DND-41 (cell line): Measurements from ENCODE around the gene CDHR1.

ENCODE experiments used
- ATAC-seq: fragments of 200-7000 bp; cut with Tn5 transposase; 3 replicates; pipeline ENCODE4 v1.9.1; 2021; ENCODE audit warnings: low read depth; ENCODE audit not compliant: insufficient read depth
- DNase-seq: peaks from one replicate; pipeline ENCODE4 v3.0.0-alpha.2; 2020
- H2AFZ ChIP-seq: 2 replicates; pipeline ENCODE4 v1.6.0; 2012; ENCODE audit warnings: low read depth, low read length
- H3K27ac ChIP-seq: 2 replicates; pipeline ENCODE4 v1.5.1; 2012; ENCODE audit warnings: low read length, inconsistent platforms
- H3K27me3 ChIP-seq: fragments of 200-600 bp; sonication (generic); 2 replicates; pipeline ENCODE4 v1.6.0; 2012; ENCODE audit warnings: low read length, mild to moderate bottlenecking, inconsistent platforms; ENCODE audit not compliant: insufficient read depth, poor library complexity
- H3K36me3 ChIP-seq: 2 replicates; pipeline ENCODE4 v1.5.1; 2012; ENCODE audit warnings: low read length, inconsistent platforms; ENCODE audit not compliant: insufficient read depth
- H3K4me1 ChIP-seq: 2 replicates; pipeline ENCODE4 v1.5.1; 2012; ENCODE audit warnings: mild to moderate bottlenecking, low read length; ENCODE audit not compliant: insufficient read depth
- H3K4me2 ChIP-seq: 2 replicates; pipeline ENCODE4 v1.6.0; 2012; ENCODE audit warnings: mild to moderate bottlenecking, moderate library complexity, low read length, inconsistent platforms; ENCODE audit not compliant: insufficient read depth
- H3K4me3 ChIP-seq, 2 experiments: fragments of 200-600 bp in 1 of 2; shearing (Covaris generic) in 1 of 2; 2 replicates each; pipeline ENCODE4 v1.5.1; 2012 to 2016; ENCODE audit warnings: inconsistent platforms in 2 of 2, low read length in 2 of 2, mild to moderate bottlenecking in 2 of 2, low read depth in 1 of 2, moderate library complexity in 1 of 2
- H3K79me2 ChIP-seq: 2 replicates; pipeline ENCODE4 v1.6.0; 2012; ENCODE audit warnings: low read length, inconsistent platforms; ENCODE audit not compliant: insufficient read depth
- H3K9ac ChIP-seq: 2 replicates; pipeline ENCODE4 v1.6.0; 2012; ENCODE audit warnings: low read depth, mild to moderate bottlenecking, inconsistent platforms, low read length, moderate library complexity
- H3K9me3 ChIP-seq: 2 replicates; pipeline ENCODE4 v1.5.1; 2012; ENCODE audit warnings: low read length, moderate library complexity, mild to moderate bottlenecking, inconsistent platforms; ENCODE audit not compliant: insufficient read depth, severe bottlenecking
- H4K20me1 ChIP-seq: 2 replicates; pipeline ENCODE4 v1.6.0; 2012; ENCODE audit warnings: low read length; ENCODE audit not compliant: insufficient read depth
- EZH2 ChIP-seq: IDR thresholded peaks from 3 replicates; pipeline ENCODE4 v1.6.1; 2012; ENCODE audit warnings: borderline replicate concordance, low read depth, mild to moderate bottlenecking, moderate library complexity, low read length, inconsistent platforms; ENCODE audit not compliant: severe bottlenecking
- TF ChIP-seq, protein P1 (sequence below): IDR thresholded peaks from 2 replicates; pipeline ENCODE4 v1.5.1; 2012; ENCODE audit warnings: borderline replicate concordance, low read length, moderate library complexity, mild to moderate bottlenecking; ENCODE audit not compliant: poor library complexity, severe bottlenecking; ENCODE audit errors: extremely low read depth

The CDHR1 gene

DNA sequence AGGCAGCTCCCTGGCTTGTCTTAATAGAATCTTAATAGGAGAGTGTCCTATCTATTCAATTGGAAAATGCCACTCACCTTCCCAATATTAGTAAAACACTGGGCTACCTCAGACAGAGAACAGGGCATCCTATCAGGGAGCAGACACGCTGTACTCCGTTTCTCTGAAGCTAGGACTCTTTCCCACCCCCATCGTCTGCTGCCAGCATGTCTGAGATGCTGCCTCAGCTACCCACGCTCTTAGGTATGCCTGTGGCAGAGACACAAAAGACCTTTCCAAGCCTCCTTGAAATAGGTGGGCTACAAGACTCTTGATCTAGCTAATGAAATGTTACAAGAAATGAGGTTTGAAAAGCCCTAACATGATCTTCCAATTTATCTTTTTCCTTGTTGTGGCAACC lies 33.5 kb downstream of the CDHR1 start:
- Histone ChIP-seq H3K4me3 (no peak overlapping the region), H3K4me2 (no peak overlapping the region), H3K27ac (no peak overlapping the region), H3K4me1 (no peaks in the 10 kb centered on the region), H3K9me3 (no peaks in the 10 kb centered on the region), H3K79me2 (no peaks in the 10 kb centered on the region), H3K36me3 (no peaks in the 10 kb centered on the region), H3K27me3 (no peaks in the 10 kb centered on the region), H3K9ac (no peak overlapping the region), H2AFZ (no peak overlapping the region), H4K20me1 (no peaks in the 10 kb centered on the region)
- ATAC-seq (no peak), DNase-seq (no peak)
- TF ChIP-seq, protein P1, sequence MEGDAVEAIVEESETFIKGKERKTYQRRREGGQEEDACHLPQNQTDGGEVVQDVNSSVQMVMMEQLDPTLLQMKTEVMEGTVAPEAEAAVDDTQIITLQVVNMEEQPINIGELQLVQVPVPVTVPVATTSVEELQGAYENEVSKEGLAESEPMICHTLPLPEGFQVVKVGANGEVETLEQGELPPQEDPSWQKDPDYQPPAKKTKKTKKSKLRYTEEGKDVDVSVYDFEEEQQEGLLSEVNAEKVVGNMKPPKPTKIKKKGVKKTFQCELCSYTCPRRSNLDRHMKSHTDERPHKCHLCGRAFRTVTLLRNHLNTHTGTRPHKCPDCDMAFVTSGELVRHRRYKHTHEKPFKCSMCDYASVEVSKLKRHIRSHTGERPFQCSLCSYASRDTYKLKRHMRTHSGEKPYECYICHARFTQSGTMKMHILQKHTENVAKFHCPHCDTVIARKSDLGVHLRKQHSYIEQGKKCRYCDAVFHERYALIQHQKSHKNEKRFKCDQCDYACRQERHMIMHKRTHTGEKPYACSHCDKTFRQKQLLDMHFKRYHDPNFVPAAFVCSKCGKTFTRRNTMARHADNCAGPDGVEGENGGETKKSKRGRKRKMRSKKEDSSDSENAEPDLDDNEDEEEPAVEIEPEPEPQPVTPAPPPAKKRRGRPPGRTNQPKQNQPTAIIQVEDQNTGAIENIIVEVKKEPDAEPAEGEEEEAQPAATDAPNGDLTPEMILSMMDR, result no peak
- TF ChIP-seq EZH2, result no peak

DNA sequence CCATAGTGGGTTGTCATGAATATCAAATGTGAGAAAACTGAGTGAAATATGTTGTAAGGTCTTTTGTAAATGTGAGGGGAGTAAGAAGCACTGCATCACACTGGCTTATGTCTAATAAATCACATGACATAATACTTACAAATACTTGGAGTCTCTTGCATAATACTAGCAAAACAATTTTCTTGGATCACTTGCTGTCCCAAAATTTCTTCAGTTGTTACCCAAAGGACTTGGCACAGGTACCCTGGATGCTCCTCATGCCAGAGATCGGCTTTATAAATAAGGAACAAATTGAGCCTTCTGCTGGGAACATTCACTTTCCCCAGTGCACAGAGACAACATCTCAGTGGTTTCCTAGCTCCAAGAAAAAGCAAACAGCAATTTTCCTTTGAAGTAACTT lies 36.0 kb downstream of the CDHR1 start:
- no peaks in the 10 kb centered on the region for H3K4me1 ChIP-seq
- no peaks in the 10 kb centered on the region for H3K27me3 ChIP-seq
- no peak overlapping the region for H2AFZ ChIP-seq
- no peak overlapping the region for H3K4me3 ChIP-seq
- TF ChIP-seq EZH2, result no peak
- TF ChIP-seq, protein P1, result no peak
- H3K79me2 ChIP-seq, result no peaks in the 10 kb centered on the region
- H3K36me3 ChIP-seq, result no peaks in the 10 kb centered on the region
- no peak overlapping the region for H3K9ac ChIP-seq
- no peaks in the 10 kb centered on the region for H3K9me3 ChIP-seq
- DNase-seq (no peak), ATAC-seq (no peak)
- no peaks in the 10 kb centered on the region for H4K20me1 ChIP-seq
- no peak overlapping the region for H3K27ac ChIP-seq
- no peak overlapping the region for H3K4me2 ChIP-seq

DNA sequence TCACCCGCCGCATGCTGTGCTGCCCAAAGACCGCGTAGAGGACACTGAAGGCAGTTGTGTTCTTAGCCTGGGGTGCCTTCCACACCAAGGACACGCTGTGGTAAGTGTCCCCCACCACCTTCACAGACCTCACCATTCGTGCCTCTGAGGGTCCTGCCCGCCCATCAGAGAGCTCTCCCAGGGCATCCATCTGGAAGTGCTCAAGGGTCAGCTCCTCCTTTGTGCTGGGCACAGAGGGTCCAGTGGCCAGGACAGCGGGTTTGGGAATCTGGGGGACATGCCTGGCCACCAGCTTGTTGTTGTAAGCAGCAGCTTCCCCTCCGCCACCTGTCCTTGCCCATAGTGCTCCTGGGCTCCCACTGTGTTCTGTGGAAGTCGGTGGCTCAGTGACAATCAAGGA lies 38.0 kb downstream of the CDHR1 start:
- no peak for DNase-seq
- H3K79me2 ChIP-seq, result no peaks in the 10 kb centered on the region

More for the DNA sequence above, 38.0 kb downstream of the CDHR1 start:
- no peak overlapping the region for H3K9ac ChIP-seq
- H3K27ac ChIP-seq, result no peak overlapping the region
- ATAC-seq, result no peak
- no peaks in the 10 kb centered on the region for H3K9me3 ChIP-seq
- H3K4me3 ChIP-seq, result no peak overlapping the region
- H3K4me2 ChIP-seq, result no peak overlapping the region
- no peaks in the 10 kb centered on the region for H3K36me3 ChIP-seq
- H3K4me1 ChIP-seq, result no peaks in the 10 kb centered on the region
- TF ChIP-seq, protein P1, result no peak
- TF ChIP-seq EZH2, result no peak
- no peak overlapping the region for H2AFZ ChIP-seq
- no peaks in the 10 kb centered on the region for H3K27me3 ChIP-seq
- H4K20me1 ChIP-seq, result no peaks in the 10 kb centered on the region
